HG02763 (cell line): ENCODE data around the gene PTPRN.
"Not testable (repeated sequence)": the region's sequence is repeated elsewhere in the genome, so short reads cannot be mapped to it uniquely, and the experiment has no call there.

Experiments
- ATAC-seq: cut with Tn5 transposase; IDR thresholded peaks from one replicate; pipeline ENCODE4 v1.9.1; 2021; ENCODE audit warnings: mild to moderate bottlenecking, moderate library complexity; ENCODE audit not compliant: unreplicated experiment

Gene PTPRN

GRCh38 chr2:219271021-219271420 is 38.2 kb downstream of the PTPRN start:
- ATAC-seq = no peak

- no peak for ATAC-seq
Measured at GRCh38 chr2:219270055-219270372, 39.2 kb downstream of the PTPRN start.

- no peak for ATAC-seq
Measured at GRCh38 chr2:219269362-219270054, 39.7 kb downstream of the PTPRN start.

GRCh38 chr2:219268294-219268693 is 40.9 kb downstream of the PTPRN start:
- no peak for ATAC-seq

GRCh38 chr2:219266886-219267285 is 42.3 kb downstream of the PTPRN start:
- ATAC-seq = no peak

- ATAC-seq = no peak
Measured at GRCh38 chr2:219266232-219266631, 43.0 kb downstream of the PTPRN start.

- ATAC-seq = no peak
Measured at GRCh38 chr2:219261024-219261855, 48.0 kb downstream of the PTPRN start.

- ATAC-seq = not testable (repeated sequence)
Measured at GRCh38 chr2:219258942-219259341, 50.3 kb downstream of the PTPRN start.

GRCh38 chr2:219254590-219255201 is 54.5 kb downstream of the PTPRN start:
- no peak for ATAC-seq

GRCh38 chr2:219253753-219254589 is 55.2 kb downstream of the PTPRN start, which contains the start of gene TUBA4A:
TSS of gene TUBA4A (minus strand) at chr2:219253918. CDS start at chr2:219253858, 60 bp downstream.
- peak; percentile 46 for ATAC-seq

GRCh38 chr2:219252900-219253752 is 56.1 kb downstream of the PTPRN start, which contains the start of gene TUBA4B:
TSS of gene TUBA4B (plus strand) at chr2:219253243. CDS start at chr2:219253408, 165 bp downstream.
- peak; percentile 0 for ATAC-seq

GRCh38 chr2:219252570-219252899 is 56.7 kb downstream of the PTPRN start:
- ATAC-seq = no peak

- ATAC-seq = no peak
Measured at GRCh38 chr2:219252084-219252483, 57.1 kb downstream of the PTPRN start.

GRCh38 chr2:219251656-219252055 is 57.5 kb downstream of the PTPRN start:
- ATAC-seq = no peak

GRCh38 chr2:219250049-219250781 is 59.0 kb downstream of the PTPRN start:
- no peak for ATAC-seq

- peak; percentile 42 for ATAC-seq
Measured at GRCh38 chr2:219249203-219249980, 59.8 kb downstream of the PTPRN start.

- ATAC-seq = no peak
Measured at GRCh38 chr2:219248845-219249202, 60.4 kb downstream of the PTPRN start.
